Right lobe of liver (tissue), 6 donors: ENCODE measurements around the gene RRAGD. TPM values are rescaled to one million over a fixed set of nuclear protein-coding genes. Genes with fewer than 3 reads are reported as not detected.
A peak's percentile ranks its signal among the peaks of the same experiment; 100 is the strongest.

Experiments used
- ATAC-seq, 4 donors: fragments of 200-7000 bp; cut with Tn5 transposase; one replicate each; pipeline ENCODE4 v1.9.1; 2020; ENCODE audit warnings: mild to moderate bottlenecking in 4 of 4, moderate library complexity in 4 of 4
- DNase-seq, 3 donors: peaks; one replicate each; pipeline ENCODE4 v3.0.0-alpha.2; 2020
- H3K27ac ChIP-seq, 3 donors: fragments of 200-600 bp; one replicate each; pipeline ENCODE4 v1.8.0; 2022
- H3K27me3 ChIP-seq, 2 donors: fragments of 200-600 bp; one replicate each; pipeline ENCODE4 v1.8.0; 2022
- H3K36me3 ChIP-seq, 4 donors: fragments of 200-600 bp; sonication (generic) in 1 of 4; one replicate each; pipeline versions ENCODE4 v1.5.1 to v1.8.0; 2017 to 2022; ENCODE audit warnings: control low read depth in 1 of 4
- H3K4me1 ChIP-seq, 4 donors: fragments of 200-600 bp; sonication (generic) in 1 of 4; one replicate each; pipeline versions ENCODE4 v1.5.1 to v1.8.0; 2017 to 2022; ENCODE audit warnings: control low read depth in 1 of 4
- H3K4me3 ChIP-seq, 3 donors: fragments of 200-600 bp; one replicate each; pipeline ENCODE4 v1.8.0; 2022
- H3K9me3 ChIP-seq, 4 donors: fragments of 200-600 bp; sonication (generic) in 1 of 4; one replicate each; pipeline versions ENCODE4 v1.5.1 to v1.8.0; 2017 to 2022; ENCODE audit warnings: control low read depth in 1 of 4
- POLR2A ChIP-seq: fragments of 450-650 bp; IDR thresholded peaks from one replicate; pipeline ENCODE4 v1.6.1; 2017; ENCODE audit warnings: antibody characterized with exemption, mild to moderate bottlenecking
- whole genome bisulfite sequencing: methylation state at CpG from one replicate; pipeline ENCODE4 v1.1.6; 2018; ENCODE audit warnings: low coverage, low lambda C conversion rate; ENCODE audit not compliant: insufficient coverage; ENCODE audit errors: missing lambda C conversion rate; 5-methylcytosine and 5-hydroxymethylcytosine counted together
- intact Hi-C, 2 donors: fragments of 100-400 bp; cut with DNase I; formaldehyde crosslinking; loops; one replicate each; pipeline versions ENCODE4 v1.11.2 to v1.14.1; 2022
- total RNA-seq, 6 experiments: library from RNA; depleted of rRNA in 2 of 6; stranded (reverse); fragments of >200 nt in 2 of 6; fragmentation: NEBNext Ultra II Directional in 3 of 6; extraction: Animal tissue kit (Norgen Biotek cat#: 25700) in 3 of 6; gene quantifications; one replicate each; pipeline versions ENCODE4 v1.1.0 to v1.2.4, GENCODE V29; 2016 to 2023
- TF ChIP-seq, protein P1 (sequence below), 4 donors: fragments of 200-600 bp in 3 of 4; fragments of 450-650 bp in 1 of 4; IDR thresholded peaks; one replicate each; pipeline versions ENCODE4 v1.5.1 to v1.8.0; 2016 to 2022; ENCODE audit warnings: antibody characterized with exemption in 4 of 4, mild to moderate bottlenecking in 2 of 4
- donor health status: DM: no; HTN: yes; CAD: no.
- donor health status: DM: no; HTN: no; CAD: no.
- donor health status: DM: no; HTN: no; CAD: no.
- donor health status: DM: no; HTN: yes; CAD: no.
- donor health status: DM: no; HTN: yes; CAD: no.

Gene RRAGD
- total RNA-seq, 6 experiments from 2014 or later: 7.1 to 18.7 (median 12.2) TPM

DNA sequence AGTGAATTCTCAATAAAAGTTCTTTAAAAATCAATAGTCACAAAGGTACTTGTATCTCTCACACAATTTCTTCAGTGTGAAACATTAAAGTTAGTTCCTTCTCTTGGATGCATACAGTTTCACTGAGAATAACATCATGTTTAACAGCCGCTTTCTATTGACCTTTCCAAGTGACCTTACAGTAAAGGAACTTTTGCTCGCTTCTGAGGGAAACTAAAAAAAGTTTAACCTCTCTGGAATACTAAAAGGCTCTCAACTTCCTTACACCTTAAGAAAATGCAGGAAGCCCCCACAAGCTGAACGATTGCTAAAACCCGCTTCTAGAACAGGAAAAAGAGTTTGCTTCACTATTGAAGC is 1.3 kb downstream of the RRAGD start:
- Histone ChIP-seq H3K9me3 (no peaks in the 10 kb centered on the region), H3K36me3 (no peaks in the 10 kb centered on the region), H3K4me3 (peak overlapping the region; percentile 70 to 90 (median 76)), H3K4me1 (peaks cover 0 to 8% (median 0%) of the 10 kb centered on the region in 4 donors), H3K27ac (peak overlapping the region in 2 of 3 donors; percentile 55 to 70), H3K27me3 (no peaks in the 10 kb centered on the region)
- WGBS: 6% methylated on average over 4 of the region's 4 CpGs
- ATAC-seq (peak in 1 of 4 donors; percentile 2), DNase-seq (no peak)
- intact Hi-C loops: no loop called here
- no peak for TF ChIP-seq POLR2A
- TF ChIP-seq, protein P1, sequence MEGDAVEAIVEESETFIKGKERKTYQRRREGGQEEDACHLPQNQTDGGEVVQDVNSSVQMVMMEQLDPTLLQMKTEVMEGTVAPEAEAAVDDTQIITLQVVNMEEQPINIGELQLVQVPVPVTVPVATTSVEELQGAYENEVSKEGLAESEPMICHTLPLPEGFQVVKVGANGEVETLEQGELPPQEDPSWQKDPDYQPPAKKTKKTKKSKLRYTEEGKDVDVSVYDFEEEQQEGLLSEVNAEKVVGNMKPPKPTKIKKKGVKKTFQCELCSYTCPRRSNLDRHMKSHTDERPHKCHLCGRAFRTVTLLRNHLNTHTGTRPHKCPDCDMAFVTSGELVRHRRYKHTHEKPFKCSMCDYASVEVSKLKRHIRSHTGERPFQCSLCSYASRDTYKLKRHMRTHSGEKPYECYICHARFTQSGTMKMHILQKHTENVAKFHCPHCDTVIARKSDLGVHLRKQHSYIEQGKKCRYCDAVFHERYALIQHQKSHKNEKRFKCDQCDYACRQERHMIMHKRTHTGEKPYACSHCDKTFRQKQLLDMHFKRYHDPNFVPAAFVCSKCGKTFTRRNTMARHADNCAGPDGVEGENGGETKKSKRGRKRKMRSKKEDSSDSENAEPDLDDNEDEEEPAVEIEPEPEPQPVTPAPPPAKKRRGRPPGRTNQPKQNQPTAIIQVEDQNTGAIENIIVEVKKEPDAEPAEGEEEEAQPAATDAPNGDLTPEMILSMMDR (IDR thresholded peaks at IDR 0.05): no peak

- Histone ChIP-seq H3K4me3 (no peak overlapping the region), H3K9me3 (no peaks in the 10 kb centered on the region), H3K4me1 (peaks cover 0 to 8% (median 0%) of the 10 kb centered on the region in 4 donors), H3K36me3 (no peaks in the 10 kb centered on the region), H3K27me3 (no peaks in the 10 kb centered on the region), H3K27ac (no peak overlapping the region)
- no peak for ATAC-seq
- TF ChIP-seq POLR2A: no peak
- TF ChIP-seq, protein P1 (IDR thresholded peaks at IDR 0.05): no peak
- intact Hi-C loops: no loop called here
- DNase-seq: no peak
- 73% methylated on average over 10 of the region's 10 CpGs for WGBS
Observed at GRCh38 chr6:89410231-89410761, 1.8 kb downstream of the RRAGD start.

DNA sequence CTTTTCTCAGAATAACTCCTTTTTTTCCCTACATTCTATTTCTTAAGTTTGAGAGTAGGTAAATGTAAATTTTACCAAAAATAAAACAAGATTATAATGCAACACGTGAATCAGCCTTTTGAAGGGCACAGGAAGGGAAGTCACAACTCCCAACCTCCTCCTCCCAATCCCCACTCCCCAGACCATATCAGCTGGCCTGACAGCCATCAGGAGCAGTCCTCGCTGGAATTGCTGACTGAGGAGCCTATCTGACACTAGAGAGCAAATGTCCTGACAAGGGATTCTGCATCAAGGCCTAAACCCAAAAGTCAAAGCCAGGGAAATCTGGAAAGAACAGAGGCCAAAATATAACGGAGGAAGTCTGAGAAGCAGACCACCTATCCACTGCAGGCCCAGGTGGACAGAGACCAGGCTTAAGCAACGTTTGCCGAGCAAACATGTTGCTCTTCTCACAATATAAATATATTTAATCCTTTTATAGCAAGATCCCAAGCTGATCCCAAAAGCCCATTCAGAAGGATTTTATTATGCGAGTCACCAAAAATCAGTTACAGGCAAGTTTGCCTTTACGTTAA is 2.5 kb downstream of the RRAGD start:
- DNase-seq (no peak), ATAC-seq (no peak)
- Histone ChIP-seq H3K27me3 (no peaks in the 10 kb centered on the region), H3K27ac (no peak overlapping the region), H3K4me1 (peaks cover 0 to 8% (median 0%) of the 10 kb centered on the region in 4 donors), H3K9me3 (no peaks in the 10 kb centered on the region), H3K4me3 (no peak overlapping the region), H3K36me3 (no peaks in the 10 kb centered on the region)
- WGBS: 68% methylated on average over 7 of the region's 7 CpGs
- intact Hi-C loops: no loop called here
- TF ChIP-seq, protein P1 (IDR thresholded peaks at IDR 0.05): no peak
- TF ChIP-seq POLR2A: no peak

DNA sequence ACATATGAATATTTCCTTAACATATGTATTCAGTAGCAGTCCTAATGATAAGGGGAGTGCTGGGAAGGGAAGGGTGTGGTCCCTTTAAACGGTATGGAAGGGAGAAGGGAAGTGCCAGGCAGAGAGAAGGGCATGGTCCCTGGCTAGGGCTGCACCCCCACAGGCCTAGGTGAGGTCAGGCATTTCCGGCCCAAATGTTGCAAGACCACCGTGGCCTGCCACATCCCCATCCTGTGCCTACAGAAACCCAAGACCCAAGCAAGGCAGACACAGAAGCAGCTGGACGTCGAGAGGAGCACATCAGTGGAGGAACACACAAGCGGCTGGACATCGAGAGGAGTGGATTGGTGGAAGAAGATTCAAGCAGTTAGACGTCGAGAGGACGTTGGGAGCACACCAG is 5.9 kb downstream of the RRAGD start:
- TF ChIP-seq, protein P1 (IDR thresholded peaks at IDR 0.05): no peak
- no peak for TF ChIP-seq POLR2A
- WGBS: 51% methylated on average over 5 of the region's 10 CpGs

More for the DNA sequence above, 5.9 kb downstream of the RRAGD start:
- Histone ChIP-seq H3K36me3 (no peaks in the 10 kb centered on the region), H3K4me3 (no peak overlapping the region), H3K27ac (no peak overlapping the region), H3K9me3 (no peaks in the 10 kb centered on the region), H3K4me1 (no peaks in the 10 kb centered on the region), H3K27me3 (no peaks in the 10 kb centered on the region)
- DNase-seq: no peak
- ATAC-seq: no peak
- intact Hi-C loops: no loop called here
